RWPE1 (cell line): ENCODE data around the gene PLEKHH3.

Experiments
- CTCF ChIA-PET: fragments of 350-600 bp; sonication (Branson Sonifier 250); formaldehyde crosslinking; extraction: SDS; loops from one replicate; lab custom pipeline; 2021; lab: Yijun Ruan, JAX
- POLR2A ChIA-PET: fragments of 400-600 bp; formaldehyde crosslinking; extraction: SDS; loops from one replicate; lab custom pipeline; 2020; ENCODE audit warnings: antibody characterized with exemption; ENCODE audit not compliant: low non-redundant PET; lab: Yijun Ruan, JAX
- DNase-seq: peaks from one replicate; pipeline ENCODE4 v3.0.0; 2012; ENCODE audit warnings: low spot score
- H3K27ac ChIP-seq: fragments of 450-650 bp; 2 replicates; pipeline ENCODE4 v1.5.1; 2017
- CTCF ChIP-seq: fragments of 450-650 bp; conservative IDR thresholded peaks from 2 replicates; pipeline ENCODE4 v1.5.1; 2017; ENCODE audit warnings: low read depth, mild to moderate bottlenecking

Gene PLEKHH3

DNA sequence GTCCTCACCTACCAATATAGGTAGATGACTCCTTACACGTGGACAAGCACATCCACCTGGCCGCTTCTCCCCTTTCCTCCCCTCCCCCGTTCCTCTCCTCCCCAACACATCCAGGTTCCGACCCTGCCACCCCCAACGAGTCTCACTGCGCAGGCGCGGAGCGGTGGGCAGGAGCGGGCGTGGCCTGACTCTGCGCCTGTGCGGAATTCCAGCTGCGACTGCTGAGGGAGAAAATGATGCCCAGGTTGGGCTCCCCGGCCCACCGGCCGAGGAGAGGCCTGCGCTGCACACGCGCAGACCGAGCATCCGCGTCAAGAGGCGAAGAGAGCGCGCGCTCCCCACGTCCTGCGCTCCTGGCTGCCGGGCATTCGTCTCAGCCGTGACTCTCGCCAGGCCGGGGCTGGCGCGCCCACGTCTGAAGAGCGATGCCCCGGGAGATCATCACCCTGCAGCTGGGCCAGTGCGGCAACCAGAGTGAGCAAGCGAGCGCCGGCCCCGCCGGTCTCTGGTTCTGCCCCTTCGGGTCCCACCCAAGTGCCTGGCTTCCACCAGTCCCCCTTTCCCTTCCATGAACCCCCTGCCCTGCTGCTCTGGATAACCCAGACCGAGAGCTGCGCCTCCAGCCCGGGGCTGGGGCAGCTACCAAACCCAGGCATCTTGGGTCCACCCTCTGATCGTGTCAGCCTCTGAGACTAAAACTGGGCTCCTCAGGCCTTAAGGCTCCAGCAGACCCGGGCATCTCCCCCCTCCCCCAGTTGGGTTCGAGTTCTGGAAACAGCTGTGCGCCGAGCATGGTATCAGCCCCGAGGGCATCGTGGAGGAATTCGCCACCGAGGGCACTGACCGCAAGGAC lies 17.5 kb downstream of the PLEKHH3 start, which contains the start of gene TUBG2:
Gene TUBG2 (plus strand): TSS at position 206 of the 853 bp plus-strand sequence. CDS start 220 bp downstream, at position 426.
- TF ChIP-seq CTCF, result no peak
- ChIA-PET POLR2A (interaction anchor here (0.6 to 1.2 kb wide), 3 partner anchors 13 to 17 kb away, joined by 4 to 6 read pairs (median 5); partner anchors contain the start of gene PLEKHH3), CTCF (interaction anchor here (1.2 kb wide), 2 partner anchors 41 to 81 kb away, joined by 3 to 5 read pairs; partner anchors contain the start of gene PSMC3IP)
- peak; percentile 96 for DNase-seq
- H3K27ac ChIP-seq, result peak within 1 kb of the TSS; percentile 91

DNA sequence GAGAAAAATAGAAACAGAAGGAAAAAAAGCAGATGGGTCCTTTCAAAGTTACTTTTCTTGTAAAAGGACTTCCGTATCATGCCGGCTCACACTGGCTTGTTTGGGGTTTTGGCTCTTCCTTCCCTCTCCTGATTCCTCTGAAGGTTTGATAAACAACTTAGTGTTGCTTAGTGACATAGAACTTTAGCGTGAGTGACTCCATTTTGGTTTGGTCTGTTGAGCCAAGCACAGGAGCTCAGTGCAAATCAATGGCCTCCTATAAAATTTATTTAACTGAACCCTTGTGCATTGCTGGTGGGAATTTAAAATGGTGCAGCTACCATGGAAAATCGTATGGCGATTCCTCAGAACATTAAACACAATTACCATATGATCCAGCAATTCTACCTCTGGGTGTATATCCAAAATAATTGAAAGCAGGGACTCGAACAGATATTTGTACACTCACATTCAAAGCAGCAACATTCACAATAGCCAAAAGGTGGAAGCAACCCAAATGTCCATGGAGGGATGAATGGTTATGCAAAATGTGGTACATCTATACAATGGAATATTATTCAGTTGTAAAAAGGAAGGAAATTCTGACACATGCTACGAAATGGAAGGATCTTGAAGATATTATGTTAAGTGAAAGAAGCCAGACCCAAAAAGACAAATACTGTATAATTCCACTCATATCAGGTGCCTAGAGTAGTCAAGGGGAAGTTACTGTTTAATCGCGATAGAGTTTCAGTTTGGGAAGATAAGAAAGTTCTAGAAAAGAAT lies 18.8 kb downstream of the PLEKHH3 start:
- ChIA-PET POLR2A (interaction anchor here (0.6 kb wide), 1 partner anchor 456 kb away, joined by 6 read pairs; no protein-coding TSS in a partner anchor), CTCF (interaction anchor here (1.2 kb wide), 2 partner anchors 40 to 80 kb away, joined by 3 to 5 read pairs; partner anchors contain the start of gene PSMC3IP)
- H3K27ac ChIP-seq, result no peak overlapping the region
- no peak for TF ChIP-seq CTCF
- DNase-seq, result no peak

GRCh38 chr17:42655528-42655927 lies 21.3 kb downstream of the PLEKHH3 start:
- ChIA-PET CTCF (interaction anchor here (0.6 kb wide), 1 partner anchor 88 kb away, joined by 5 read pairs; no protein-coding TSS in a partner anchor), POLR2A (no interaction called here)
- TF ChIP-seq CTCF, result no peak
- DNase-seq, result no peak
- no peak overlapping the region for H3K27ac ChIP-seq

GRCh38 chr17:42653179-42654124 lies 23.3 kb downstream of the PLEKHH3 start:
- ChIA-PET CTCF (no interaction called here), POLR2A (no interaction called here)

DNA sequence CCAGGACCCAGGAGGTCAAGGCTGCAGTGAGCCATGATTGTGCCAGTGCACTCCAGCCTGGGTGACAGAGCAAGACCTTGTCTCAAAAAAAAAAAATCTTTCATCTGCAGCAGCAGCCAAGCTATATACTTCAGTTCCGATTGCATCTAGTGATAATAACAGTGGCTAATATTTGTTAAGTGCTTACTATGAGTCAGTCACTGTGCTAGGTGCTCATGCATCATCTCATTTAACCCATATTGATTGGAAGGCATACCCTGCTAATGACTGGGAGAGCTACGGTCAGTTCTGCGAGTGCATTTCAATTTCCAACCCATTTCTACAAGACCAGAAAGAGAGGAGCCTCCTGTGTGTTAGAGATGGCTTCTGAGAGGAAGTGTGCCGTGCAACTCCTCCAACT lies 25.4 kb downstream of the PLEKHH3 start:
- CTCF ChIA-PET, result interaction anchor here (0.6 kb wide), 1 partner anchor 76 kb away, joined by 5 read pairs; no protein-coding TSS in a partner anchor
- POLR2A ChIA-PET, result interaction anchor here (0.6 kb wide), 1 partner anchor 1172 kb away, joined by 3 read pairs; no protein-coding TSS in a partner anchor
- TF ChIP-seq CTCF, result no peak
- no peak for DNase-seq
- H3K27ac ChIP-seq, result no peak overlapping the region

More at GRCh38 chr17:42653179-42654124, 23.3 kb downstream of the PLEKHH3 start:
- TF ChIP-seq CTCF, result no peak
- DNase-seq, result no peak
- no peak overlapping the region for H3K27ac ChIP-seq
